RWPE1 (cell line): ENCODE data around the gene BCAS1.

Source experiments
- CTCF ChIA-PET: fragments of 350-600 bp; sonication (Branson Sonifier 250); formaldehyde crosslinking; extraction: SDS; loops from one replicate; lab custom pipeline; 2021; lab: Yijun Ruan, JAX
- POLR2A ChIA-PET: fragments of 400-600 bp; formaldehyde crosslinking; extraction: SDS; loops from one replicate; lab custom pipeline; 2020; ENCODE audit warnings: antibody characterized with exemption; ENCODE audit not compliant: low non-redundant PET; lab: Yijun Ruan, JAX
- DNase-seq: peaks from one replicate; pipeline ENCODE4 v3.0.0; 2012; ENCODE audit warnings: low spot score
- H3K27ac ChIP-seq: fragments of 450-650 bp; 2 replicates; pipeline ENCODE4 v1.5.1; 2017
- CTCF ChIP-seq: fragments of 450-650 bp; conservative IDR thresholded peaks from 2 replicates; pipeline ENCODE4 v1.5.1; 2017; ENCODE audit warnings: low read depth, mild to moderate bottlenecking

Gene BCAS1

GRCh38 chr20:53943522-53944291, 126.7 kb downstream of the BCAS1 start:
- peak; percentile 68 for TF ChIP-seq CTCF
- CTCF ChIA-PET, result interaction anchor here (0.8 kb wide), 1 partner anchor 9 kb away, joined by 3 read pairs; no protein-coding TSS in a partner anchor
- peak; percentile 60 for DNase-seq
- POLR2A ChIA-PET, result no interaction called here
- H3K27ac ChIP-seq, result no peak overlapping the region

GRCh38 chr20:53942973-53943372, 127.4 kb downstream of the BCAS1 start:
- POLR2A ChIA-PET, result no interaction called here
- DNase-seq, result no peak
- H3K27ac ChIP-seq, result no peak overlapping the region
- CTCF ChIA-PET, result interaction anchor here (0.6 to 0.7 kb wide), 3 partner anchors 206 to 542 kb away, joined by 3 to 4 read pairs (median 3); no protein-coding TSS in a partner anchor
- TF ChIP-seq CTCF, result no peak

- no peak for DNase-seq
- ChIA-PET CTCF (interaction anchor here (0.6 to 0.7 kb wide), 3 partner anchors 205 to 541 kb away, joined by 3 to 4 read pairs (median 3); no protein-coding TSS in a partner anchor), POLR2A (no interaction called here)
- no peak overlapping the region for H3K27ac ChIP-seq
- TF ChIP-seq CTCF, result no peak
These were observed 128.0 kb downstream of the BCAS1 start for GRCh38 chr20:53942472-53942816.

GRCh38 chr20:53941680-53942471, 128.5 kb downstream of the BCAS1 start:
- no peak for DNase-seq
- POLR2A ChIA-PET, result no interaction called here
- CTCF ChIA-PET, result interaction anchor here (0.6 kb wide), 1 partner anchor 402 kb away, joined by 3 read pairs; no protein-coding TSS in a partner anchor
- no peak for TF ChIP-seq CTCF
- no peak overlapping the region for H3K27ac ChIP-seq

GRCh38 chr20:53940907-53941545, 129.4 kb downstream of the BCAS1 start:
- CTCF ChIA-PET, result interaction anchor here (0.8 to 1.9 kb wide), 5 partner anchors 116 to 259 kb away, joined by 3 to 12 read pairs (median 4); no protein-coding TSS in a partner anchor
- no peak for TF ChIP-seq CTCF
- no peak for DNase-seq
- POLR2A ChIA-PET, result no interaction called here
- no peak overlapping the region for H3K27ac ChIP-seq

- TF ChIP-seq CTCF, result no peak
- ChIA-PET POLR2A (no interaction called here), CTCF (interaction anchor here (0.6 to 2.0 kb wide), 52 partner anchors 8 to 727 kb away, joined by 3 to 24 read pairs (median 4); no protein-coding TSS in a partner anchor)
- no peak for DNase-seq
- H3K27ac ChIP-seq, result no peak overlapping the region
These were observed 130.1 kb downstream of the BCAS1 start for GRCh38 chr20:53940360-53940702.
